NCI-H1417 (cell line): ENCODE results near the gene BCR.

Source experiments
- DNase-seq, 3 experiments: peaks; one replicate each; lab custom pipeline; 2025; lab: John Stamatoyannopoulos, UW

Gene BCR

DNA sequence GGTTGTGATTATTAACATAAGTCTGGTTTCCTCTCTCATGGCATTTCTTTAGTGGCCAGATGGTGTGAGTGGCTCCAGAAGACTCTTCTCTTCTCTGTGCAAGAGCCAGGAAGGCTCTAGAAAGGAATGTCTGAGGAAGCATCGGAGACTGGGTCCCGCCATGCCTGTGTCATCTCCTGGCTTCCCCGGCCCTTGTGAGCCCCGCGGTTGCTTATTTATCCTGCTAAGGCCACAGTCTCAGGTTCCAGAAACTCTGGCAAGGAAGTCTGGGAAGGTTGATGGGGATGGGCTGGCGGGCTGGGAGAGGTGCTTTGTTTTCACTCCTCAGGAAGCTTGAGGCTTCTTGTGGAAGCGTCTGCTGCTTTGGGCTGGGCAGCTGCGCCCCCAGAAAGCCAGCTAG is 18.9 kb downstream of the BCR start:
- DNase-seq: no peak

DNA sequence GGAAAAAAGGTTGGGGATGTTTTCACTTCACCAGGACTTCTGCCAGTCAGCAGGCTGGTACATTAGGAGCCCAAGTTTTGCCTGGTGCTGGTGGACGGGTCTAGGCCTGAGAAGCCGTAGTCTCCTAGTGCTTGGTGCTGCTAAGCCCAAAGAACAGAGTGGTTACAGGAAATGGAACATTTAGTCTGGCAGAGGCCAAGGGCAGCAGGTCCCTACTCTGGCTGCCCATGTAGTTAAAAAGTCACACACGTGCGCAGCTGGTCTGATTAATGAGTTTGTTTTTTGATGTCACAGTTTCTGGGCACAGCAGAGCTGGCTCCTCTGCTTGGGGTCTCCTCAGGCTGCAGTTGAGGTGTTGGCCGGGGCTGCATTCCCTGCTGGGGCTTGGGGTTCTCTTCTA is 20.6 kb downstream of the BCR start:
- DNase-seq: peak in 2 of 3 experiments; percentile 15 to 59

DNA sequence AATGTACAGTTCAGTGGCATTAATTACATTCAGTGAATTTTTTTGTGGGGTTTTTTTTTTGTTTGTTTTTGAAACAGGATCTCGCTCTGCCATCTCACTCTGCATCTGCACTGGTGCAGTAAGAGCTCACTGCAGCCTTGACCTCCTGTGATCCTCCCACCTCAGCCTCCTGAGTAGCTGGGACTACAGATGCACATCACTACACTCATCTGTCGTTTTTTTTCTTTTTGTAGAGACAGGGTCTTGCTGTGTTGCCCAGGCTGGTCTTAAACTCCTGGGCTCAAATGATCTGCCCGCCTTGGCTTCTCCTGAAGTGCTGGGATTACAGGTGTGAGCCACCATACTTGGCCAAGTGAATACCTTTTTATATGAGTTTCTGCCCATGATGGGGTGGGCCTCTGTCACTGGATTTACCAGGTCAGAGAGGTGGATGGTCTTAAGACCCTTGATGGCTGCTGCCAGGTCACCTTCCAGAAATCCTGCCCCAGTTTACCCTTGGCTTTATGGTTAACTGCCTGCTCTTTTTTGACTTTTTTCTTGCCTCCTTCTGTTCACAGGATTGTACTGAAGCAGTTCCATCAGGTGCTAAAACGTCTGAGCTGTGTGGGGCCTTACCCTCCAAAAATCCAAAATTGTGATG is 22.6 kb downstream of the BCR start:
- DNase-seq: no peak

DNA sequence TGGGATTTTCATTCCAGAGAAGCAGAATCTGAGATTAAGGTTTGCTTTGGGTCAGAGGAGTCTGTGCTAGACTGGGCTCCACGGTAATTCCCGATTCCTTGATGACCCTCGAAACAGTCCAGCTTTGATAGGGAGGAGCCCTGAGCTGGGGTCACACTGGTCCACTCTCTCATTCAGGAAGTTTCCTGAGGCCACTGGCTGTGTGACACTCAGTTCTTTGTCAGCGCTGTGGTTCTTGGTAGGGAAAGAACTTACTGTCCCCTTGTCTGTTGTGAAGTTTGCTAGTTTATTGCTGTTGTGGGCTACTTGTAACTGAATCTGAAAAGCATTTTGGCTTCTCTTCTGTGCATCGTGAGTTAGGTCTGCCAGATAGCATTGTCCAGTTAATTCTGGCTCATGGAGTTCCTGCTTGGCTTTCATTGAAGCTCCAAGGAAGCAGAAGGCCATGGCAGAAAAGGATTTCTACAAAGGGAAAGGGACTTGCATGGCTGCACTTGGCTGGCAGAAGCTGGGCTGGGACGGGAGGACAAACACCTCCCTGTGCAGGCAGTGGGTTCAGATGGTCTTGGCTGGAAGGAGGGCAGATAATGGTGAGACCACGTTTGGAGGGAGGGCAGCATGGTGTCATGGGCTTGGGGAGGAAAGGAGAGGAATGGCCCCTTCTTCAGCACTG is 23.3 kb downstream of the BCR start:
- no peak for DNase-seq

DNA sequence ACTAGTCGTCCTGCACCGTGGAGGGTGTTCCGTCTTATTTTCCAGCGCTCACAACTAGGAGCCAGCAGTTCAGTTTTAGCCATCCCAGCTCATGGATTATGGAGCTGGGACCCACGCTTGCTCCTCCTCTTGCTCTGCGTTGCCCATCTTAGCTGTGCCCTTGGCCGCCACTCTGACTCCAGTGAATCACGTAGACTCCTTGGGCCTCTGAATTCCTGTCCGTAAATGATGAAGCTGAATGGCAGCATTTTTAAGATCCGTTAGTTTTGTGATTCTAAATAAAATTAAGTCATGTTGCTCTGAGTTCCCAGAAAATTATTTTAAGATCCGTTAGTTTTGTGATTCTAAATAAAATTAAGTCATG is 23.8 kb downstream of the BCR start:
- no peak for DNase-seq

DNA sequence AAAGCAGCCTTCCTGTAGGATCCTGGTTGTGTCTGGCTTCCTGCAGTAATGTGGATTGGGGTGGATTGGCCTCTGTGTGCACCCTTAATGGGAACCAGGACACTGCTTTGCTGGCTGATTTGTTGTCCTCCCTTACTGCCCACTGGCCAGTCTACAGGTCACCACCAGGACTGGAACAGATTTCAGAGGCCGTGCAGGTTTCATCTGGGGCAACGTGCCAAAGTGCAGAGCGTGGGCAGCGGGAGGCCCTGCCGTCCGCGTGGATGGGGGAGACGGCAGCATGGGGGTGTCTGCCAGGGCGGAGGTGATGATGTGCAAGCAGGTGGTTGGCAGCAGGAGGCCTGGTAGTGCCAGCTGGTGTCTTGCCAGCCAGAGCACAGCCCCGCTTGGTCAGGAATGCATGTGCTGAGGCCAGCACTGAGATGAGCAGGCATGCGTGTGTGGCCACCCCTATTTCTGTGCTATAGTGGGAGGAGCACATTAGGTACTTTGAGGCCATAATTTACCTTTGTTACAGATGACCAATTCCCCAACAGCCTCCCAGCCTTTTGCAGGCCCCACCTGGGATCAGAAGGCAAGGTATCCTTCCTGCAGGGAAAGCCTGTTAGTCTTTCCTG is 24.3 kb downstream of the BCR start:
- DNase-seq: peak; percentile 4 to 82 (median 63)

DNA sequence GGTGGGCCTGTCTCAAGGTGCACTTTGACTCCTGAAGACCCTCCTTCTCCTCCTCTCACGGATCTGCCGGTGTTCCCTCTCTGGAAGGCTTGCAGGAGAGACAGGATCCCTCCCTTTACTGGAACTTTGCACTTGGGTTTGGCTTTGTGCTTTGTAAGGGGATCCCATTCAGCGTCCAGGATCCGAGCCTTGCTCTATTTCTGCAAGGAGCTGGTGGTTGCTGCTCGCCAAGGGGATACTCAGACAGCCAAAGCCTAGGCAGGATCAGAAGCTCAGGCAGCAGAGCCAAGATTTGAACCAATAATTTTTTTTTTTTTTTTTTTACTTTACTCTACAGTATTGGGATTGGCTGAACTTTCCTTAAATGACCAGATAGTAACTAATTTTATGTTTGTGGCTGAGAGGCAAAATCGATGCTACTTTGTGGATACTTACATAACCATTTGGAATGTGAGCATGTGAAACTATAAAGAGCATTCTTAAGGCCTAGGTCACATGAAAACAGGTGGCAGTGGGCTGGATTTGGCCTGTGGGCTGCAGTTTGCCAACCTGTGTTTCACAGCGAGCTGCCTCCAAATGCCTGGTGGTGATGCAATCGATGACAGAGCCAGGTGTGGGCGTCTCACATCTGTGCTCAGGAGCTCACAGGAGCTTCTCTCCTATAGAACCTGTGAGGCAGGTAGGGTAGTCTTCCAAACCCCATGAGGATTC is 25.2 kb downstream of the BCR start:
- peak in 2 of 3 experiments; percentile 6 to 10 for DNase-seq

DNA sequence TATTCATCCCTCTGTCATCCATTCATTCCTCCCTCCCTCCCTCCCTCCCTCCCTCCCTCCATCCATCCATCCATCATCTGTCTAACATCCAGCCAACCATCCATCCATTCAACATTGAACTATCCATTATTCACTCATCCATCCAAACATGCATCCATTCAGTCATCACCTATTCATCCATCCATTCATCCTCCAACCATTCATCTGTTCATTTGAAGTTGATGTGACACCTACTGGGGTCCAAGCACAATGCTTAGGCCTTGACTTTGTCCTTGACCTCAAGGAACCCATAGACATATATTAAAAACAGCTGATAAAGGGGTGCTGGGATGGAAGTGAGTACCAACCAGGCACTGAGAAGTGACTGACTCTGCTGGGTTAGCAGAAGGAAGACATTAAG is 26.6 kb downstream of the BCR start:
- DNase-seq: no peak

DNA sequence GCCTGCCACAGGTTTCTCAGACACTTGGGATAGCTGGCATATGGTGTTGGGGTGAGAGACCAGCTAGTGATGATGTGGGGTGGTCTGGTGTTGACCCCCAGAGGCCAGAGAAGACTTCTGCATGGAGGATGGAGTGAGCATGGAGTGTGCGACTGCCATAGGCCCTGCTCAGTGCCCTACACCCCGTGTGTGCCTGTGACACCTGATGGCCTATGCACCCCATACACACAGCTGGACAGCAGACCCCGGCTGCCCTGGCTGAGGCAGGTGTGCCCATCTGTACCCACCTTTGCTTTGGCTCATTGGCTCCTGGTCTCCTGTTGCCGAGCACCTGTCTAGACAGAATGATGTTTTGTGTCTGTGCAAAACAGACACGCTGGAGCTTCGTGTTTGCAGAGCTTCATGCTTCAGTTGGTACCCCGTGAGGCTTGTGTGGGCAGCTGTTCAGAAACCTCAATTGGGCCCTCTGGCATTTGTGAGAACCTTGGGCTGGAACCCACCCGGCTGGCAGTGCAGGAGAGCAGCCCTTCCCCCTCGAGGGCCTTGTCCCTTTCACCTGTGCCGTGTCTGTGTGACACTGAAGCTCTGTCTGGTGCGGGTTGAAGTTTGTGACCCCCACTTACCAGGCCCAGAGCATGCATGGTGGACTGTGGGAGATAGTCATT is 27.6 kb downstream of the BCR start:
- peak; percentile 60 to 90 (median 79) for DNase-seq

DNA sequence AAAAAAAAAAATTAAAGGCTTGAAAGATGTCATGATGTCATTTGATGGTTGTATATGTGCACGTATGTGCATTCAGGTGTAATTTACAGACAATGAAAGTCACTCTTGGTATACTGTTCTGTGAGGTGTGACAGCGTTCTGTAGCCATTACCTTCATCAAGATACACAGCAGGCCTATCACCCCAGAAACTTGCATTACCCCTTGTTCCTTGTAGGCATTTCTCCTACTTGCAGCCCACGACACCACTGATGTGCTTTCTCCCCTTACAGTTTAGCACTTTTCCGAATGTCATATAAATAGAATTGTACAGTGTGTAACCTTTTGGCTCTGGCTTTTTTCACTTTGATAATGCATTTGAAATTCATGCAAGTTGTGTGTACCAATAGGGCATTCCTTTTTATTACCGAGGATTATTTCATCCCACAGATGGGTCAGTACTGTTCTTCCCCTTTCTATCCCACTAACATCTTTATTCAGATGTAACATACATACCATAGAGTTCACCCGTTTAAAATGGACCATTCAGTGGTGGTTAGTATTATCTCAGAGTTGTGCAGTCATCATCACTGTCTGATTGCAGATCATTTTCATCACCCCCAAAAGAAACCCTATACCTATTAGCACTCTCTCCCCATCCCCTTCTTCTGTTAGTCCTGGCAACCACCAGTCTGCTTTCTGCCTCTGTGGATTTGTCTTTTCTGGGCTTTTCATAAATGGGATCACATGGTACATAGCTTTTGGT is 30.3 kb downstream of the BCR start:
- no peak for DNase-seq

DNA sequence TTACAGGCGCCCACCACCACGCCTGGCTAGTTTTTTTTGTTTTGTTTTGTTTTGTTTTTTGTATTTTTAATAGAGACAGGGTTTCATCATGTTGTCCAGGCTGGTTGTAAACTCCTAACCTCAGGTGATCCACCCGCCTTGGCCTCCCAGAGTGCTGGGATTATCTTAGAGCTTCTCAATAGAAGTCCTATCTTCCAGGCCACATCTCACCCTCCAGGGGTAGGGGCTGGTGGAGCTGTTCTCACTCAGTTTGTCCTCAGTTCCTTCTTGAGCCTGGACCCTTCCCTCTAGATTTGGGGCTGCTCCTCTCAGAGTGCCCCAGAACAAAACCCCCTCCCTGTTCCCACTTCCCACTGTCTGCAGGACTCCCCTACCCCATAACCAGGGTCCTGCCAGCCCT is 31.3 kb downstream of the BCR start:
- no peak for DNase-seq

DNA sequence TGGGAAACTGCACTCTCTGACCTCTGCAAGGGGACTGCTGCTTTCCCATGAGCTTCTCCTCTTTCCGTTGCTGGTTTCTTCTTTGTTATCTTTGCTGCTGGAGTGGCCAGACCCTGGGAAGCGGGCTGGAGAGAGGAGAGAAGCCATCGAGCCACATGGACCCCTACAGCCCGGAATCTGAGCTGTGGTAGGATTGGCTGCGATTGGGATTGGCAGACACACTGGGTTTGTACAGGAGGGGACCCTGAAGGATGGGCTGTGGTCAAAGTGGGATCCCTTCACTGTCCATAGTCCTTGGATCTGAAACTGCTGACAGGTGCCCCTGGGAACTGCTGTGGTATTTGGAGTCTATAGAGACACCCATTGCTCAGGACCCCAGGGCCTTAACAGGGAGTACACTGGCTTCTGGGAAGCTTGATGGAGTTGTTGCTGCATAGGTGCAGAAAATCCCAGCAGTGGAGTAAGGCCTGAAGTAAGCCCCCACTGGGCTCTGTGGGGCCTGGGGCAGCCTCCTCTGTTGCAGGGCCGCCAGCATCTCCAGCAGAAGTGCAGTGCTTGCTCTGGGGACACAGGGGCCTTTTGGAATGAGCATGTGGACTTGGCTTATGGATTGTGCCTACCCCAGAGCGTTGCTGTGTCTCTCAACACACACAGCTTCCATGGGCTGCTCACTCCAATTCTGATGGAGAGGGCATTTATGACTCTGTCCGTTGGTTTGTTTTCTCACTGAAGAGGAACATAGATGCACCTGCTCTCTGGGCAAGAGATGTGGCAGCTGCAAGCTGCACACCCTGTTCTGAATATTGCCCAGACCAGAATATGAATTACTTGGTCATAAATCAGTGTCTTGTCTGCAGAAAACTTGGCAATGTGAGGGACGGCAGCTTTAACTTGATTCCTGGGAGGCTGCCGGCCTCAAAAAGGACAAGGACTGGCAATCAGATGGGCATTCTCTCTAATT is 32.0 kb downstream of the BCR start:
- DNase-seq: peak; percentile 70 to 92 (median 76)

DNA sequence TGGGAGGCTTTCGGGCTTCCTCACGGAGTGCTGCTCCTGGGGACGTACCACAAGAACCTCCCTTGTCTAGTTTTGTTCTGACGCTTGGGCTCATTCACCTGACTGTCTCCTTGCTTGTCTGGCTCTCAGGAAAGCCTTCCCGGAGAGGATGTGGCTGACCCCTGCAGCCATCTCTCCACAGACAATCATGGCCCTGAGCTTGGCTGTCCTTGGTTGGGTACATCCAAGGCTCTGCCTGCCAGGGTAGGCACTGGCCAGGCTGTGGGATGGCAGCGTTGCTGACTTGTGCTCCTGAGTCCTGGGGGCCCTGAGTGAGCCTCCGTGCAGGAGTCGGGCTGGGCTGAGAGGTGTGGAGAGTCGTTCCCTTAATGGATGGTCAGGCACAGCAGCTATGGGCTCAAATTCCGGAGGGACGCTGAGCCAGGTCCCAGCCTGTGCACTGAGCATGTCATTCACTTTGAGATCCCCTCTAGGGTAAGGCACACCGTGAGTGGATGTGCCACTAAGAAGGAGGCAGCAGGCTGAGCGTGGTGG is 32.8 kb downstream of the BCR start:
- peak in 1 of 3 experiments; percentile 19 for DNase-seq

DNA sequence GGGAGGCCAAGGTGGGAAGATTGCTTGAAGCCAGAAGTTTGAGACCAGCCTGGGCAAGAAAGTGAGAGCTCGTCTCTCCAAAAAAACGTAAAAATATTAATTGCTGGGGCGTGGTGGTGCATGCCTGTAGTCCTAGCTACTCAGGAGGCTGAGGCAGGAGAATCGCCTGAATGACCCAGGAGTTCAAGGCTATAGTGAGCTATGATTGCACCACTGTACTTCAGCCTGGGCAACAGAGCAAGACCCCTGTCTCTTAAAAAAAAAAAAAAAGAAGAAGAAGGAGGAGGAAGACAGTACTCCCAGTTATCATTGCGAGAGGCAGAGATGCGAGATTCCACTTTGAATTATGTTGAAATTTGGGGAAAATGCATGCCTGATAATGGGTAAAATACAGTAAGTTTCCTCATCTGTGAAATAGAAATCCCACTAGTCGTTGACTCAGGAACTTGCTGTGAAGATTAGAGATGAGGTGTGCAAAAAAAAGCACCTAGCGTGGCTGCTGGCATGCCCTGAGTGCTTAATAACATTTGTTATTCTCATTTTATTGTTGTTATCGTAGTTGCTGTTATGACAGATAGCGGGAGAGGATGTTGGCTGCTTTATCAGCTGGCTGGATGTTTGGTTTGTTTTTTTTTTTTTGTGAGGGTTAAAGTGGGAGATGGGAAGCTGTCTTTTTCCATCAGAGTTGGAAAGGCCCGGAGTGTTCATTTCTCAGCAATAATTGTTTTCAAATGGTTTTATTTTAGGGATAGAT is 33.4 kb downstream of the BCR start:
- peak in 1 of 3 experiments; percentile 7 for DNase-seq

DNA sequence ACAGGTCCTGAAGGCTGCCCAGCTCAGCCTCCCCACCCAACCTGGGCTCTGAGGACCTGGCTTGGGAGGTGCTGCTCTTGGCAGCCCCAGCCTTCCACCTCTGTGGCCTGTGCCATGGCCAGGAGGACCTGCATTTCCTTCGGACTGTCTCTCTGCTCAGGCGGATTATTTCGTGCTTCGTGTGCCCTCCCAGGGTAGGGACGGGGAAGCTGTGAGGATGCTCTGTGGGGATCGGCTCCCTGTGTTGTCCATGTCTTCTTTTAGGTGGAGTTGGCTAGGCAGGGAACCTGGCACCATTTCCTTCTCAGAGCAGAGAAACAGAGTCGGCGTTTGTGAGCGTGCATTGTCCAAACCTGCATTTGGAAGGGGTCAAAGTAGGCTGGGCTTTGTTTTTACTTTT is 34.1 kb downstream of the BCR start:
- DNase-seq: no peak

DNA sequence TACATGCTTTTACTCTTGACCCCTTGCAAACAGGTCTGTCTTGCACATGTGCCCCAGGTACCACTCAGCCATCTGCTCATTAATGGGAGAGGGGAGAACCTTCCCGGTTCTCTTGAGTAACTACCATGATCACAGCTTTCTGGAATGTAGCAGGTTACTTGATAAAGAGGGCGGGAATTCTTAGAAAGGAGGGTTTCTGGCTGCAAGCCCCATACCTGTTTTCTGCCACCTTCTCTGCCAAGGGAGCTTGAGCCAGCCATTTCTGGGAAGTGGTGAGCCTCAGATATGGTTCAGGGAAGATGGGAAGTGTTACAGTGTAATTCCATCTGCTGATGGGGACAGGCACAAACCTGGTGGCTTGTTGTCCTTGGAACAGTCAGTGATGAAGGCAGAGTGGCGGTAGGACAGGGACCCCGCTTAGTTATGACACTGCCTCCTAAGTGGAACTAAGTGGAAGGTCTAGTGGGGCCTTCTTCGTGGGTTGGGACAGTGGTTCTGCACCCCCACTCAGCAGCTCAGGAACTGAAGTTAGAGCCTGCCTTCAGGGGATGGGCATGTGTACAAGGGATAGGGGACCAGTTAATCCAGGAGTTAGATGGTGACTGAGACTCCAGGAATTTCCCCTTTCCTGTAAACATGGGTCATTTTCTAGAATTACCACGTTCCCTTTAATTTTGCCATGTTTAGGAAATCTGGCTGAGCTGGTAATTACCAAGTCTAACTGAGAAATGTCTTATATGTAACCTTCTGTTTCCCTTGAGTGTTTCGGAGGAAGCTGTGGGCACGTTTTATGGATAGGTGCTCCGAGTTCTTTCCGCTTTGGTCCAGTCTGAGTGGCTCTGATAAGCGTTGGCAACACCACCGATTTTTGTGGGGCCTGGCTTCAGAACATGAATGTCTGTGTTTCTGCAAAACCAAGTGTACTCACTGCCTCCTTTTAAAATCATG is 35.3 kb downstream of the BCR start:
- no peak for DNase-seq

DNA sequence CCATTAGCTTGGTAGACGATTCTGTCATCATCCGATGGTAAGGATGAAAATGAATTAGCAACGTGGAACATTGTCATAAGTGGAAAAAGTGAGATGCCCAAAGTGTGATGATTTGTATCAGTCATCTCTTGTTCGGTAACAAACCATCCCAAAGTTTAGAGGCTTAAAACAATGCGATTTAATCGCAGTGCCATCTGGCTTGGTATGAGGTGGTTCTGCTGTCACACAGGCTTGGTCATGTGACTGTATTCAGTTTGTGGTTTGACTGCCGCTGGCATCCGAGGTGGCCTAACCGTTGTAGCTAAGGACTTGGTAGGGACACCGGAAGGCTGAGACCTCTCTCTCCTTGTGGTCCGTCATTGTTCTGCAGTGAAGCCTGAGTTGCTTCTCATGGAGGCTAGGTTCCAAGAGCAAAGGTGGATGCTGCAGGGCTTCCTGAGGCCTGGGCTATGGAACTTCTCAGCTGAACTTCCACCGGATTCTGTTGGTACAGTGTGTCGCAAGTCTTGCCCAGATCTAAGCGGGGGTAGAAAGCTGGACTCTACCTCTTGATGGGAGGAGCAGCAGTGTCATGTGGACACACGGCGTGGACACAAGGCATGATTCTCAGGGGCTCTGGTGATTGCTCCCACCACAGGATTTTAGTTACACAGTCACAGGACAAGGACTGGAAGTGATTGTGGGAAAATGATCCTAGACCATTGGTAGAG is 36.3 kb downstream of the BCR start:
- no peak for DNase-seq
